Measurements from ENCODE around the gene ZNF536.

DNA sequence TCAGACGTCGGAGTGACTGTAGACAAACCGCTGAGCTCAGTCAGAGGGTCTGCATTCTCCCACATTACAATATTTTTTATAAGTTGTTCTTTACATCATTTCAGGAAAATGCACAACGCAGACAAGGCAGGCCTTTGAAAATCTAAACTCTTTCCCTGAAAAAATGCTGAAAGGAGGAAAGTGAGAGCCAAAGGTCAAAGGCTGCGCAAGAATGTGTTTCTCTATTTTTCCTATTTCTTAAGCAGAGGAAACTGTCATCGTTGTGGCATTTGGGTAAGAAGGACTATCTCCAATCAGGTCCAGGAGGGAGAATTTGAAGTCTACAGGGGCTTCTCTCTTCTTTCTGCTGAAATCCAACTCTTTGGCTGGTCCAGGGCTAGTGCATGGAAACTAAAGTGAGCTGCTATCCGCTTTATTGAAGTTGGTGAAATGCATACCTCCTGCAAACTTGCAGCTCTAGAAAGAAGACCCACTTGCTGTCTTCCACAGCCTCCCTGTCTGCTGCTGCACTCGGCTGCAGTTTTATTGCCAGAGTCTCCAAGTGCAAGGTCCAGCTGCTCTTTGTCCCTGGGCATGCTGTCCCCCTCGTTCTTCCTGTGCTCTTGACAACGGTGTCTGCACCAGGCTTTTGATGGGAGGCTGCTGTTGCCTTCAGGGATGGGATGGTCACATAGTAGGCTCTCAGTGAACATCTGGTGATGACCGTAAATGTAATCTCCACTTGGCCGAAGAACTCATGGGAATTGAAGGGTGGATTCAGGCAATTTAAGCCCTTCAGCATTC lies 31.2 kb downstream of the ZNF536 start:
- TF ChIP-seq CTCF (conservative IDR thresholded peaks at IDR 0.05; ENCODE audit: low read depth, low read length) (no peak), EZH2 (IDR thresholded peaks at IDR 0.05; ENCODE audit: borderline replicate concordance, low read depth, low read length, poor library complexity, severe bottlenecking) (no peak)
